Measurements from ENCODE around the gene MATN4. TPM values are rescaled to one million over a fixed set of nuclear protein-coding genes. Genes with fewer than 3 reads are reported as not detected.

MATN4 gene
- total RNA-seq, 2 donors from 2014 or later, result 0.34 TPM; not detected in 1

GRCh38 chr20:45288376-45288775 is 19.7 kb downstream of the MATN4 start:
- no peaks in the 10 kb centered on the region for H3K4me1 ChIP-seq (replicated peaks)
- 74% methylated on average over 4 of the region's 4 CpGs for WGBS
- TF ChIP-seq POLR2AphosphoS5 (IDR thresholded peaks at IDR 0.05), result no peak
- no peak for TF ChIP-seq CTCF (IDR thresholded peaks at IDR 0.05)
- no peak for TF ChIP-seq POLR2A (IDR thresholded peaks at IDR 0.05)
- no peak for DNase-seq (ENCODE audit: low spot score)
- intact Hi-C loops (cut with DNase I), result no loop called here
- H3K36me3 ChIP-seq, result no peaks in the 10 kb centered on the region
- no peak overlapping the region for H3K4me3 ChIP-seq
- H3K9me3 ChIP-seq, result no peaks in the 10 kb centered on the region
- no peak overlapping the region for H3K27ac ChIP-seq
- no peaks in the 10 kb centered on the region for H3K27me3 ChIP-seq (replicated peaks; ENCODE audit: insufficient read depth)

GRCh38 chr20:45283551-45284057 is 24.5 kb downstream of the MATN4 start:
- Histone ChIP-seq H3K9me3 (no peaks in the 10 kb centered on the region), H3K27ac (no peak overlapping the region), H3K36me3 (no peaks in the 10 kb centered on the region), H3K27me3 (replicated peaks; ENCODE audit: insufficient read depth) (no peaks in the 10 kb centered on the region), H3K4me3 (no peak overlapping the region), H3K4me1 (replicated peaks) (no peaks in the 10 kb centered on the region)
- 65% methylated on average over 4 of the region's 4 CpGs for WGBS
- intact Hi-C loops (cut with DNase I), result no loop called here
- TF ChIP-seq POLR2AphosphoS5 (IDR thresholded peaks at IDR 0.05) (no peak), POLR2A (IDR thresholded peaks at IDR 0.05) (no peak)
- DNase-seq (ENCODE audit: low spot score), result no peak

- Histone ChIP-seq H3K27ac (no peak overlapping the region), H3K4me1 (replicated peaks) (no peaks in the 10 kb centered on the region), H3K36me3 (no peaks in the 10 kb centered on the region), H3K9me3 (no peaks in the 10 kb centered on the region), H3K4me3 (no peak overlapping the region), H3K27me3 (replicated peaks; ENCODE audit: insufficient read depth) (no peaks in the 10 kb centered on the region)
- intact Hi-C loops (cut with DNase I), result no loop called here
- 73% methylated on average over 7 of the region's 7 CpGs for WGBS
- TF ChIP-seq POLR2AphosphoS5 (IDR thresholded peaks at IDR 0.05) (no peak), CTCF (IDR thresholded peaks at IDR 0.05) (no peak), POLR2A (IDR thresholded peaks at IDR 0.05) (no peak)
- no peak for DNase-seq (ENCODE audit: low spot score)
These were observed 25.2 kb downstream of the MATN4 start for GRCh38 chr20:45282700-45283550.

- WGBS, result 70% methylated on average over 1 of the region's 1 CpG
- no peak for TF ChIP-seq CTCF (IDR thresholded peaks at IDR 0.05)
- intact Hi-C loops (cut with DNase I), result no loop called here
- no peak overlapping the region for H3K27ac ChIP-seq
- no peaks in the 10 kb centered on the region for H3K9me3 ChIP-seq
- no peak for DNase-seq (ENCODE audit: low spot score)
- no peaks in the 10 kb centered on the region for H3K27me3 ChIP-seq (replicated peaks; ENCODE audit: insufficient read depth)
- no peaks in the 10 kb centered on the region for H3K4me1 ChIP-seq (replicated peaks)
- no peak overlapping the region for H3K4me3 ChIP-seq
- no peaks in the 10 kb centered on the region for H3K36me3 ChIP-seq
These were observed 28.1 kb downstream of the MATN4 start for GRCh38 chr20:45279992-45280391.

- 51% methylated on average over 3 of the region's 3 CpGs for WGBS
- no peaks in the 10 kb centered on the region for H3K4me1 ChIP-seq (replicated peaks)
- no peaks in the 10 kb centered on the region for H3K27me3 ChIP-seq (replicated peaks; ENCODE audit: insufficient read depth)
- no peak for TF ChIP-seq POLR2AphosphoS5 (IDR thresholded peaks at IDR 0.05)
- TF ChIP-seq CTCF (IDR thresholded peaks at IDR 0.05), result no peak
- no peak for TF ChIP-seq POLR2A (IDR thresholded peaks at IDR 0.05)
- intact Hi-C loops (cut with DNase I), result no loop called here
- no peak overlapping the region for H3K27ac ChIP-seq
- no peaks in the 10 kb centered on the region for H3K36me3 ChIP-seq
- DNase-seq (ENCODE audit: low spot score), result no peak
- H3K9me3 ChIP-seq, result no peaks in the 10 kb centered on the region
- no peak overlapping the region for H3K4me3 ChIP-seq
These were observed 32.8 kb downstream of the MATN4 start for GRCh38 chr20:45275338-45275737.

Measured in prostate gland (tissue), 2 donors.